Activated CD8-positive, alpha-beta T cell treated with anti-CD3 and anti-CD28 coated beads, Interleukin-2, amount 10 ng/mL, durations not matched to agents 7 days and 5 days (primary cell): ENCODE results near the gene PDE9A. TPM values are rescaled to one million over a fixed set of nuclear protein-coding genes. Genes with fewer than 3 reads are reported as not detected.

Experiments
- ATAC-seq: fragments of 150-1000 bp; cut with Tn5 transposase; one replicate; pipeline ENCODE4 v1.10.0; 2021; ENCODE audit warnings: moderate library complexity
- CTCF ChIA-PET: fragments of 350-600 bp; sonication (Branson Sonifier 250); formaldehyde crosslinking; loops from one replicate; lab custom pipeline; 2021; ENCODE audit warnings: antibody characterized with exemption; lab: Charles Lee
- POLR2A ChIA-PET: fragments of 350-600 bp; sonication (Branson Sonifier 250); formaldehyde crosslinking; loops from one replicate; lab custom pipeline; 2021; ENCODE audit warnings: antibody characterized with exemption; lab: Charles Lee
- DNase-seq: peaks from one replicate; pipeline ENCODE4 v3.0.0-alpha.2; 2020
- H3K27ac Mint-ChIP-seq: one replicate; pipeline ENCODE4 v1.8.0; 2021; ENCODE audit warnings: mild to moderate bottlenecking, mixed read lengths
- H3K27me3 Mint-ChIP-seq: one replicate; pipeline ENCODE4 v1.8.0; 2021; ENCODE audit warnings: low read depth, mixed read lengths
- H3K36me3 Mint-ChIP-seq: one replicate; pipeline ENCODE4 v1.8.0; 2021; ENCODE audit warnings: low read depth, mixed read lengths
- H3K4me1 Mint-ChIP-seq: one replicate; pipeline ENCODE4 v1.8.0; 2021; ENCODE audit warnings: low read depth, mixed read lengths
- H3K4me3 Mint-ChIP-seq: one replicate; pipeline ENCODE4 v1.8.0; 2021; ENCODE audit warnings: mild to moderate bottlenecking, mixed read lengths
- H3K9me3 Mint-ChIP-seq: one replicate; pipeline ENCODE4 v1.8.0; 2022; ENCODE audit warnings: mixed read lengths; ENCODE audit not compliant: insufficient read depth
- total RNA-seq, 2 experiments: library from RNA; stranded (reverse); gene quantifications; one replicate each; pipeline ENCODE4 v1.2.3, GENCODE V29; 2021

PDE9A gene
- total RNA-seq, 2 experiments from 2014 or later = 8.3 to 10.8 TPM

- CTCF ChIA-PET = no interaction called here
- H3K4me3 Mint-ChIP-seq = no peak overlapping the region
- ATAC-seq (no peak), DNase-seq (no peak)
- peaks cover 66% of the 10 kb centered on the region for H3K4me1 Mint-ChIP-seq
- no peaks in the 10 kb centered on the region for H3K36me3 Mint-ChIP-seq
- POLR2A ChIA-PET = no interaction called here
- no peaks in the 10 kb centered on the region for H3K9me3 Mint-ChIP-seq
- H3K27me3 Mint-ChIP-seq = peaks cover 5% of the 10 kb centered on the region
- no peak overlapping the region for H3K27ac Mint-ChIP-seq
Observed at GRCh38 chr21:42680429-42680828, 27.0 kb downstream of the PDE9A start.

GRCh38 chr21:42681296-42682206 is 28.1 kb downstream of the PDE9A start:
- ChIA-PET POLR2A (interaction anchor here (1.2 kb wide), 1 partner anchor 65 kb away, joined by 3 read pairs; no protein-coding TSS in a partner anchor), CTCF (no interaction called here)
- Mint-ChIP-seq H3K27me3 (peaks cover 5% of the 10 kb centered on the region), H3K4me3 (peak overlapping the region; percentile 40), H3K4me1 (peaks cover 71% of the 10 kb centered on the region), H3K27ac (peak overlapping the region; percentile 76), H3K9me3 (no peaks in the 10 kb centered on the region), H3K36me3 (peaks cover 2% of the 10 kb centered on the region)
- DNase-seq (peak; percentile 39), ATAC-seq (peak; percentile 15)

GRCh38 chr21:42682661-42683210 is 29.3 kb downstream of the PDE9A start:
- H3K4me3 Mint-ChIP-seq = no peak overlapping the region
- no peak for DNase-seq

GRCh38 chr21:42683371-42684108 is 30.1 kb downstream of the PDE9A start:
- ATAC-seq (peak; percentile 45), DNase-seq (peak; percentile 70)
- POLR2A ChIA-PET = interaction anchor here (1.3 to 1.4 kb wide), 2 partner anchors 51 to 55 kb away, joined by 5 to 13 read pairs; no protein-coding TSS in a partner anchor
- peaks cover under 1% of the 10 kb centered on the region for H3K27me3 Mint-ChIP-seq
- peaks cover 60% of the 10 kb centered on the region for H3K4me1 Mint-ChIP-seq
- H3K4me3 Mint-ChIP-seq = peak overlapping the region; percentile 82
- CTCF ChIA-PET = interaction anchor here (0.9 to 1.7 kb wide), 6 partner anchors 11 to 150 kb away, joined by 3 to 6 read pairs (median 3); no protein-coding TSS in a partner anchor
- H3K9me3 Mint-ChIP-seq = no peaks in the 10 kb centered on the region
- H3K27ac Mint-ChIP-seq = peak overlapping the region; percentile 100
- peaks cover 2% of the 10 kb centered on the region for H3K36me3 Mint-ChIP-seq

More at GRCh38 chr21:42682661-42683210, 29.3 kb downstream of the PDE9A start:
- no peaks in the 10 kb centered on the region for H3K9me3 Mint-ChIP-seq
- peaks cover 68% of the 10 kb centered on the region for H3K4me1 Mint-ChIP-seq
- peaks cover 5% of the 10 kb centered on the region for H3K27me3 Mint-ChIP-seq
- H3K27ac Mint-ChIP-seq = peak overlapping the region; percentile 100
- CTCF ChIA-PET = interaction anchor here (0.9 to 1.5 kb wide), 4 partner anchors 11 to 151 kb away, joined by 3 to 6 read pairs (median 4); no protein-coding TSS in a partner anchor
- POLR2A ChIA-PET = interaction anchor here (1.2 kb wide), 1 partner anchor 64 kb away, joined by 3 read pairs; no protein-coding TSS in a partner anchor
- no peak for ATAC-seq
- H3K36me3 Mint-ChIP-seq = peaks cover 2% of the 10 kb centered on the region

- peaks cover 2% of the 10 kb centered on the region for H3K36me3 Mint-ChIP-seq
- peak overlapping the region; percentile 82 for H3K4me3 Mint-ChIP-seq
- DNase-seq (peak; percentile 75), ATAC-seq (peak; percentile 79)
- ChIA-PET POLR2A (interaction anchor here (0.6 to 1.4 kb wide), 9 partner anchors 10 to 280 kb away, joined by 3 to 13 read pairs (median 4); partner anchors contain the start of gene UBASH3A), CTCF (interaction anchor here (0.6 to 1.7 kb wide), 5 partner anchors 31 to 103 kb away, joined by 3 to 4 read pairs (median 3); partner anchors contain the start of gene PDE9A)
- no peaks in the 10 kb centered on the region for H3K27me3 Mint-ChIP-seq
- H3K9me3 Mint-ChIP-seq = no peaks in the 10 kb centered on the region
- peak overlapping the region; percentile 100 for H3K27ac Mint-ChIP-seq
- H3K4me1 Mint-ChIP-seq = peaks cover 58% of the 10 kb centered on the region
Observed at GRCh38 chr21:42684109-42684916, 30.9 kb downstream of the PDE9A start.

GRCh38 chr21:42685036-42685435 is 31.6 kb downstream of the PDE9A start:
- CTCF ChIA-PET = interaction anchor here (0.6 to 1.7 kb wide), 5 partner anchors 31 to 104 kb away, joined by 3 to 4 read pairs (median 3); partner anchors contain the start of gene PDE9A
- Mint-ChIP-seq H3K27me3 (no peaks in the 10 kb centered on the region), H3K4me1 (peaks cover 56% of the 10 kb centered on the region), H3K4me3 (peak overlapping the region; percentile 82), H3K27ac (peak overlapping the region; percentile 100), H3K9me3 (no peaks in the 10 kb centered on the region), H3K36me3 (peaks cover 2% of the 10 kb centered on the region)
- ATAC-seq (no peak), DNase-seq (peak; percentile 31)
- POLR2A ChIA-PET = interaction anchor here (0.6 to 1.4 kb wide), 9 partner anchors 9 to 281 kb away, joined by 3 to 13 read pairs (median 4); partner anchors contain the start of gene UBASH3A

- CTCF ChIA-PET = no interaction called here
- Mint-ChIP-seq H3K27me3 (no peaks in the 10 kb centered on the region), H3K9me3 (no peaks in the 10 kb centered on the region), H3K27ac (peak overlapping the region; percentile 100), H3K4me1 (peaks cover 50% of the 10 kb centered on the region), H3K36me3 (peaks cover 2% of the 10 kb centered on the region), H3K4me3 (peak overlapping the region; percentile 28)
- POLR2A ChIA-PET = interaction anchor here (0.6 kb wide), 1 partner anchor 61 kb away, joined by 3 read pairs; no protein-coding TSS in a partner anchor
- no peak for DNase-seq
- no peak for ATAC-seq
Observed at GRCh38 chr21:42685954-42686500, 32.6 kb downstream of the PDE9A start.

GRCh38 chr21:42687796-42688195 is 34.4 kb downstream of the PDE9A start:
- H3K9me3 Mint-ChIP-seq = no peaks in the 10 kb centered on the region
- DNase-seq = no peak
- H3K27ac Mint-ChIP-seq = no peak overlapping the region
- no peak overlapping the region for H3K4me3 Mint-ChIP-seq
- peaks cover 2% of the 10 kb centered on the region for H3K36me3 Mint-ChIP-seq
- H3K27me3 Mint-ChIP-seq = no peaks in the 10 kb centered on the region
- ATAC-seq = no peak
- ChIA-PET CTCF (no interaction called here), POLR2A (no interaction called here)
- peaks cover 32% of the 10 kb centered on the region for H3K4me1 Mint-ChIP-seq

- no peak for ATAC-seq
- ChIA-PET CTCF (no interaction called here), POLR2A (interaction anchor here (0.7 kb wide), 1 partner anchor 9 kb away, joined by 3 read pairs; no protein-coding TSS in a partner anchor)
- Mint-ChIP-seq H3K36me3 (peaks cover 2% of the 10 kb centered on the region), H3K4me1 (peaks cover 27% of the 10 kb centered on the region), H3K27ac (no peak overlapping the region), H3K9me3 (no peaks in the 10 kb centered on the region), H3K4me3 (no peak overlapping the region), H3K27me3 (no peaks in the 10 kb centered on the region)
- no peak for DNase-seq
Observed at GRCh38 chr21:42688226-42688840, 34.9 kb downstream of the PDE9A start.

- H3K27ac Mint-ChIP-seq = peak overlapping the region; percentile 28
- peaks cover 2% of the 10 kb centered on the region for H3K36me3 Mint-ChIP-seq
- CTCF ChIA-PET = no interaction called here
- peaks cover 21% of the 10 kb centered on the region for H3K4me1 Mint-ChIP-seq
- H3K9me3 Mint-ChIP-seq = no peaks in the 10 kb centered on the region
- H3K27me3 Mint-ChIP-seq = no peaks in the 10 kb centered on the region
- DNase-seq (no peak), ATAC-seq (no peak)
- POLR2A ChIA-PET = interaction anchor here (0.7 kb wide), 1 partner anchor 8 kb away, joined by 3 read pairs; no protein-coding TSS in a partner anchor
- no peak overlapping the region for H3K4me3 Mint-ChIP-seq
Observed at GRCh38 chr21:42688841-42689371, 35.5 kb downstream of the PDE9A start.
